Tibial artery (tissue), 4 donors: ENCODE results near the gene SEMA4C.

Source experiments
- DNase-seq, 2 donors: peaks; one replicate each; pipeline ENCODE4 v3.0.0-alpha.2; 2019
- H3K27ac ChIP-seq, 2 donors: fragments of 200-600 bp; sonication (generic) in 1 of 2; 1 replicate in 1 of 2; 2 replicates in 1 of 2; pipeline ENCODE4 v1.5.1; 2018 to 2019; ENCODE audit warnings: mild to moderate bottlenecking in 1 of 2
- H3K27me3 ChIP-seq, 2 donors: fragments of 200-600 bp; sonication (generic) in 1 of 2; one replicate each; pipeline versions ENCODE4 v1.5.1 to v1.6.0; 2016 to 2019
- H3K36me3 ChIP-seq, 3 donors: fragments of 200-600 bp; sonication (generic) in 2 of 3; one replicate each; pipeline ENCODE4 v1.5.1; 2016 to 2019; ENCODE audit warnings: mild to moderate bottlenecking in 2 of 3
- H3K4me1 ChIP-seq, 4 donors: fragments of 200-600 bp; sonication (generic) in 2 of 4; 1 replicate in 3 of 4; 2 replicates in 1 of 4; pipeline ENCODE4 v1.5.1; 2016 to 2019
- H3K4me3 ChIP-seq, 2 donors: fragments of 200-600 bp; sonication (generic) in 1 of 2; 1 replicate in 1 of 2; 2 replicates in 1 of 2; pipeline ENCODE4 v1.5.1; 2018 to 2019; ENCODE audit warnings: mild to moderate bottlenecking in 2 of 2
- H3K9me3 ChIP-seq, 3 donors: fragments of 200-600 bp; sonication (generic) in 1 of 3; one replicate each; pipeline ENCODE4 v1.5.1; 2016 to 2019
- CTCF ChIP-seq, 2 experiments: fragments of 200-600 bp in 1 of 2; fragments of 450-650 bp in 1 of 2; IDR thresholded peaks; one replicate each; pipeline ENCODE4 v1.5.1; 2017 to 2019; ENCODE audit warnings: antibody characterized with exemption in 2 of 2, mild to moderate bottlenecking in 1 of 2, moderate library complexity in 1 of 2
- intact Hi-C: fragments of 100-400 bp; cut with DNase I; formaldehyde crosslinking; loops from one replicate; pipeline ENCODE4 v1.15.0; 2023; ENCODE audit warnings: low total_unique reads

SEMA4C gene

GRCh38 chr2:96831679-96832078 lies 38.2 kb downstream of the SEMA4C start:
- no peak overlapping the region for H3K27ac ChIP-seq
- no peak for TF ChIP-seq CTCF (IDR thresholded peaks at IDR 0.05)

GRCh38 chr2:96830044-96830562 lies 39.8 kb downstream of the SEMA4C start:
- DNase-seq = no peak
- H3K36me3 ChIP-seq = peaks cover 68 to 98% (median 75%) of the 10 kb centered on the region in 3 donors
- intact Hi-C loops = no loop called here
- peaks cover 0 to 12% (median 8%) of the 10 kb centered on the region in 4 donors for H3K4me1 ChIP-seq
- no peaks in the 10 kb centered on the region for H3K27me3 ChIP-seq
- no peaks in the 10 kb centered on the region for H3K9me3 ChIP-seq
- H3K27ac ChIP-seq = no peak overlapping the region
- TF ChIP-seq CTCF (IDR thresholded peaks at IDR 0.05) = no peak
- H3K4me3 ChIP-seq = no peak overlapping the region

More at GRCh38 chr2:96831679-96832078, 38.2 kb downstream of the SEMA4C start:
- Histone ChIP-seq H3K4me3 (no peak overlapping the region), H3K36me3 (peaks cover 52 to 87% (median 61%) of the 10 kb centered on the region in 3 donors), H3K27me3 (no peaks in the 10 kb centered on the region), H3K9me3 (no peaks in the 10 kb centered on the region), H3K4me1 (peaks cover 0 to 12% (median 8%) of the 10 kb centered on the region in 4 donors)
- intact Hi-C loops = no loop called here
- no peak for DNase-seq

- intact Hi-C loops = no loop called here
- no peak overlapping the region for H3K27ac ChIP-seq
- H3K4me3 ChIP-seq = no peak overlapping the region
- H3K36me3 ChIP-seq = peaks cover 69 to 92% (median 84%) of the 10 kb centered on the region in 3 donors
- peaks cover 0 to 12% (median 8%) of the 10 kb centered on the region in 4 donors for H3K4me1 ChIP-seq
- no peaks in the 10 kb centered on the region for H3K9me3 ChIP-seq
- H3K27me3 ChIP-seq = no peaks in the 10 kb centered on the region
- TF ChIP-seq CTCF (IDR thresholded peaks at IDR 0.05) = no peak
- no peak for DNase-seq
Observed at GRCh38 chr2:96828874-96829273, 41.0 kb downstream of the SEMA4C start.

GRCh38 chr2:96828436-96828835 lies 41.4 kb downstream of the SEMA4C start:
- Histone ChIP-seq H3K9me3 (no peaks in the 10 kb centered on the region), H3K27me3 (no peaks in the 10 kb centered on the region), H3K4me3 (no peak overlapping the region), H3K4me1 (peaks cover 0 to 16% (median 8%) of the 10 kb centered on the region in 4 donors), H3K36me3 (peaks cover 69 to 90% (median 84%) of the 10 kb centered on the region in 3 donors), H3K27ac (no peak overlapping the region)
- no peak for TF ChIP-seq CTCF (IDR thresholded peaks at IDR 0.05)
- intact Hi-C loops = no loop called here
- no peak for DNase-seq

GRCh38 chr2:96826546-96827278 lies 43.2 kb downstream of the SEMA4C start:
- no peak overlapping the region for H3K4me3 ChIP-seq
- peaks cover 64 to 86% (median 70%) of the 10 kb centered on the region in 3 donors for H3K36me3 ChIP-seq
- no peaks in the 10 kb centered on the region for H3K9me3 ChIP-seq
- H3K4me1 ChIP-seq = peaks cover 0 to 8% (median 2%) of the 10 kb centered on the region in 4 donors
- no peak overlapping the region for H3K27ac ChIP-seq
- DNase-seq = no peak
- no peak for TF ChIP-seq CTCF (IDR thresholded peaks at IDR 0.05)
- H3K27me3 ChIP-seq = no peaks in the 10 kb centered on the region
- intact Hi-C loops = no loop called here
